ENCODE measurements around the gene RGS19. TPM values are rescaled to one million over a fixed set of nuclear protein-coding genes. Genes with fewer than 3 reads are reported as not detected.

Gene RGS19
- total RNA-seq, 1 experiment from 2014 or later: 12.8 TPM

DNA sequence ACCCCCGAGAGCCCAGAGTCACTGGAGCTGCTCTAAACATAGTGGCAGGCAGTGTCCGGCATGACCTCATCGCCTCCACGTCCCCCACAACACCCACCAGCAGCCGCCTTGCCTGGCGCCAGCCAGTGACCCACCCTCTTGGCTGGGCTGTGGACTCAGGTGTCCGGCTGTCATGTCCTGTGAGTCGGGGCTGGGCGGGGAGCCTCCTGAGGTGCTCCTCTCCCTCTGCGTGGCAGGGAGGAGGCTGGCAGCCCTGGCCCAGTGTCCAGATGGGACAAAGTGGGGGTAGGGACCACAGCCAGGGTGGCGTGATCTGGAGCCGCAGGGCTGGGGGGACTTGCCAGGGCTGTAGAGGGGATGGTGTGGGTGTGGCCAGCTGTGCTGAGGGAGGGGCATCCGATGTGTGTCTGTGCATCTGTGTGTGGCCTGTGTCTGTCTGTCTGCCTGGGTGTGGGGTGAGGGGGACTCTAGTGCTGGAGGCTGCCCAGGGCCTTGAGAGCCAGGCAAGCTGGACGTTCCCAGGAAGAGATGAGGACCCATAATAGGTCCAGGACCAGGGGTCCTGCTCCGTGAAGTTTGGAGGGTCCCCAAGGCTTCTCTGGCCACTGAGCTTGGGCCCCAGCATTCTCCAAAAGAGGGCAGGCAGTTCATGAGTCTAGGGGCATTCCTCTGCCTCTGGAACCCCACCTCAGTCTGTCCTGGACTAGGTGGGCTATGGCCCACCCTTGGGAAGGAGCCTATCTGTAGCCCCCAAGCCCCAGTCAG, 27.6 kb downstream of the RGS19 start:
- peaks cover 0 to under 1% (median 0%) of the 10 kb centered on the region in 3 experiments; a peak in 2 of 7 replicates for H3K36me3 Mint-ChIP-seq (ENCODE audit: insufficient read depth in 1 of 3, low read depth in 3 of 3)

More for the DNA sequence above, 27.6 kb downstream of the RGS19 start:
- Histone ChIP-seq H4K91ac (ENCODE audit: insufficient read length, low read depth, low read length) (no peak overlapping the region), H3K79me2 (ENCODE audit: insufficient read depth, low read length) (no peaks in the 10 kb centered on the region), H3K23me2 (ENCODE audit: insufficient read length, low read depth, low read length, poor library complexity, severe bottlenecking) (no peaks in the 10 kb centered on the region), H3K27ac (ENCODE audit: insufficient read length, low read depth, low read length) (no peak overlapping the region), H3K79me1 (ENCODE audit: insufficient read depth, low read depth, low read length, poor library complexity, severe bottlenecking) (no peaks in the 10 kb centered on the region), H2AK5ac (ENCODE audit: insufficient read length, low read length) (no peak overlapping the region), H3K4me2 (ENCODE audit: insufficient read depth, insufficient read length, low read length) (no peak overlapping the region), H3K56ac (ENCODE audit: insufficient read length, low read depth, low read length) (no peak overlapping the region), H2BK5ac (ENCODE audit: insufficient read length, low read length) (no peak overlapping the region), H4K20me1 (ENCODE audit: control insufficient read depth, insufficient read depth, insufficient read length) (no peaks in the 10 kb centered on the region), H3K23ac (ENCODE audit: insufficient read length, low read depth, low read length) (no peak overlapping the region), H3K9ac (ENCODE audit: extremely low read depth, insufficient read length, low read length) (no peak overlapping the region), H3K4ac (ENCODE audit: low read depth, low read length) (no peak overlapping the region), H3K18ac (ENCODE audit: insufficient read length, low read depth, low read length) (no peak overlapping the region), H3K9me3 (ENCODE audit: control insufficient read depth, low read depth, low read length) (no peaks in the 10 kb centered on the region), H2BK15ac (ENCODE audit: low read depth, low read length) (no peak overlapping the region), H2BK12ac (ENCODE audit: insufficient read length, low read depth, low read length) (no peak overlapping the region), H4K5ac (ENCODE audit: insufficient read length, low read depth, low read length) (no peak overlapping the region), H2AFZ (ENCODE audit: low read length) (no peak overlapping the region), H2BK20ac (ENCODE audit: low read depth, low read length, poor library complexity, severe bottlenecking) (no peak overlapping the region), H3K27me3 (ENCODE audit: insufficient read depth, low read length) (peaks cover 18% of the 10 kb centered on the region; the same call in 1 of the 2 replicates), H3K14ac (ENCODE audit: insufficient read depth, low read length) (no peak overlapping the region), H4K8ac (replicated peaks; ENCODE audit: insufficient read length, low read depth, low read length) (no peak overlapping the region), H3K4me1 (ENCODE audit: insufficient read depth, low read length) (no peaks in the 10 kb centered on the region), H2BK120ac (ENCODE audit: low read depth, low read length, poor library complexity, severe bottlenecking) (no peak overlapping the region), H3T11ph (ENCODE audit: low read length) (no peak overlapping the region)
- Mint-ChIP-seq H3K27me3 (ENCODE audit: low read depth) (peaks cover 51% of the 10 kb centered on the region), H3K9me3 (0 out of 5 replicates have a peak, but pooled peaks cover 0 to 2% of the 10 kb centered on the region in 2 experiments), H3K4me1 (peaks cover 13 to 18% of the 10 kb centered on the region in 2 experiments), H3K4me3 (no peak overlapping the region), H3K27ac (no peak overlapping the region)
- no peak for DNase-seq
- TF ChIP-seq CTCF (conservative IDR thresholded peaks at IDR 0.05): no peak
- no CpG with 5 or more reads among the region's 15 CpGs for WGBS (ENCODE audit: extremely low coverage, insufficient read length, low lambda C conversion rate)

Data from H9 (cell line).